ENCODE measurements around the gene WASF2. TPM values are rescaled to one million over a fixed set of nuclear protein-coding genes. Genes with fewer than 3 reads are reported as not detected.

Gene WASF2
- total RNA-seq, 1 experiment from 2014 or later, result 20.7 TPM

DNA sequence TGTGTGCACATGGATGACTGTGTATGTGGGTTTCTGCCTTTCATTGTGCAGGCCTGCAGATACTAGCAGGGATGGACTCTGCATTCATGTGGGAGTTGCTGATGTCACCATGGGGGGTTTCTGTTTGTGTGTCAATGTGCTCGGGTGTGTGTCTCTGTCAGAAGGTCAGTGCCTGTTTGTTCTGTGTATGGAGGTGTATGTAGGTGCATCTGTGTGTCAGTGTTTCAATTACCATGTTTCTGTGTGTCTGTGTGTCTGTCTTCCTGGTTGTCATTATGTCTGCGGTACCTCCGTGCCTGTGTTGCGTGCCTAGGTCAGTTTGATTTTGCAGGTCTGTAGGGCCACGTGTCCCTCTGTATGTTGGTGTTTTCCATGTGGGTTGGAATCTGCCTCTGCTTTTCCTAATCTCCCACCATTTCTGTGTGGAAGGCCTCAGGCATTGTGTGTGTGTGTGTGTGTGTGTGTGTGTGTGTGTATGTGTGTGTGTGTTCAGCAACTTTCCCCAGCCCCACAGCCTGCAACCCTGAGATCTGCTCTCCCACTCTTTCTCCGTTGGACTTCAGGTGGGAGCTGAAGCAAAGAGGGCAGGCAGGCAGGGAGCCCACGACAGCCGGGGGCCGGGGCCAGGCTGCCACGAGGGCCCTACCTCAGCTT is 36.7 kb upstream of the WASF2 start:
- no peak overlapping the region for H3K4me2 ChIP-seq (ENCODE audit: low read length)
- ChIA-PET CTCF (no interaction called here), POLR2A (ENCODE audit: unreplicated experiment) (no interaction called here)
- TF ChIP-seq EZH2phosphoT487 (IDR thresholded peaks at IDR 0.05; ENCODE audit: borderline replicate concordance, low read length), result no peak
- no peak for TF ChIP-seq EZH2 (IDR thresholded peaks at IDR 0.05; ENCODE audit: low read length, unreplicated experiment)
- TF ChIP-seq, protein P1, sequence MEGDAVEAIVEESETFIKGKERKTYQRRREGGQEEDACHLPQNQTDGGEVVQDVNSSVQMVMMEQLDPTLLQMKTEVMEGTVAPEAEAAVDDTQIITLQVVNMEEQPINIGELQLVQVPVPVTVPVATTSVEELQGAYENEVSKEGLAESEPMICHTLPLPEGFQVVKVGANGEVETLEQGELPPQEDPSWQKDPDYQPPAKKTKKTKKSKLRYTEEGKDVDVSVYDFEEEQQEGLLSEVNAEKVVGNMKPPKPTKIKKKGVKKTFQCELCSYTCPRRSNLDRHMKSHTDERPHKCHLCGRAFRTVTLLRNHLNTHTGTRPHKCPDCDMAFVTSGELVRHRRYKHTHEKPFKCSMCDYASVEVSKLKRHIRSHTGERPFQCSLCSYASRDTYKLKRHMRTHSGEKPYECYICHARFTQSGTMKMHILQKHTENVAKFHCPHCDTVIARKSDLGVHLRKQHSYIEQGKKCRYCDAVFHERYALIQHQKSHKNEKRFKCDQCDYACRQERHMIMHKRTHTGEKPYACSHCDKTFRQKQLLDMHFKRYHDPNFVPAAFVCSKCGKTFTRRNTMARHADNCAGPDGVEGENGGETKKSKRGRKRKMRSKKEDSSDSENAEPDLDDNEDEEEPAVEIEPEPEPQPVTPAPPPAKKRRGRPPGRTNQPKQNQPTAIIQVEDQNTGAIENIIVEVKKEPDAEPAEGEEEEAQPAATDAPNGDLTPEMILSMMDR (conservative IDR thresholded peaks at IDR 0.05; ENCODE audit: low read depth, low read length), result no peak
- no peaks in the 10 kb centered on the region for H4K20me1 ChIP-seq (ENCODE audit: low read length)
- intact Hi-C loops (cut with micrococcal nuclease), result no loop called here
- DNase-seq, result no peak
- H2AFZ ChIP-seq (ENCODE audit: low read length), result no peak overlapping the region
- no peak for ATAC-seq
- BruUV-seq (replicated peaks), result TSS peak; percentile 19
- H3K36me3 ChIP-seq (ENCODE audit: low read depth, low read length), result no peaks in the 10 kb centered on the region
- no peaks in the 10 kb centered on the region for H3F3A ChIP-seq (ENCODE audit: low read length, unreplicated experiment)
- no peaks in the 10 kb centered on the region for H3K79me2 ChIP-seq (ENCODE audit: low read length)
- no peaks in the 10 kb centered on the region for H3K9me2 ChIP-seq (replicated peaks; ENCODE audit: low read length)
- no peaks in the 10 kb centered on the region for H3K27me3 ChIP-seq (ENCODE audit: low read length)
- H3K4me3 ChIP-seq (ENCODE audit: low read length), result no peak overlapping the region
- H3K27ac ChIP-seq (ENCODE audit: low read length), result no peak overlapping the region
- no peaks in the 10 kb centered on the region for H3K9me3 ChIP-seq (ENCODE audit: low read length)
- peaks cover 36% of the 10 kb centered on the region for H3K4me1 ChIP-seq (ENCODE audit: insufficient read depth, low read length)
- no peak overlapping the region for H3K9ac ChIP-seq (ENCODE audit: low read length)

DNA sequence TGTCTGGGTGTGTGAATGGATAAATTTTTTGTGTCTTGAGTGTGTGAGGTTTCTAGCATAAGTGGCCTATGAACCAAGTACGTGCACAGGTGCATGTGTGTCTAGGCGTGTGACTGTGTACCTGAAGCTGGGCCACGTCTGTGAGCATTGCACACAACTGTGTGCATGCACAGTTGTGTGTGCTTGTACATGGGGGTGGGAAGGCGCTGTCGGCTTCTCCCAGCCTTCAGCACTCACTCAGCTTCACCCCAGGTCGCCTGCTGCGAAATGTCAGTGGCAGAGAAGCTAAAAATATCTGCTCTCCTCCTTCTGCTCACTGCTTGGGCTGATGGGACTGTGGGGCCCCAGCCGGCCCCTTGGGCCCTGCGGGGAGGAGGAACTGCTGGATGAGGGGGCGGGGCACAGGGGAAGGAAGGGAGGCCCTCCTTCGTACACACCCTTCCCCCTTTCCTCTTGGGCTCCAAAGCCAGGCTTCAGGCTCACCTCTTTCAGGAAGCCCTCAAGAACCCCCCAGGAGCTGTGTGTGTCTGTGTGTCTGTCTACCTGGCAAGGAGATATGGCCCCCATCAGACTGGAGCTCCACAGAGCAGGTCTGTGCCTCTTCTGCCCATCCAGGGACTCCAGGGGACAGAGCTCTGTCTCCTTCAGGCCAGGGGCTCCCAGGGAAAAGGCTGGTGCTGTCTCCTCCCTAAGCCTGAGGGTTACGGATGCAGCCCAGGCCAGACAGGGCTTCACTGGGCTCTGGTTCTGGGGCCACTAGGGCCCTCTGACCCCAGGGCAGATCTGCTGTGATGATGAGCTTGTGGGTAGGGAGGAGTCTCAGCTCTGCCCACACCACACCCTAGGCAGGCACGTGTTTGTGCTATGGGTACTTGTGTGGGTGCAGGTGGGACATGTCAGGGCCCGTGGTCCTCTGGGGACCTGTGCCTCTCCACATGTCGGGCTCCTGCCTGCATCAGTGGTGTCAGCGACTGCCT is 35.6 kb upstream of the WASF2 start:
- ChIA-PET CTCF (interaction anchor here (0.5 kb wide), 1 partner anchor 76 kb away, joined by 3 read pairs; no protein-coding TSS in a partner anchor), POLR2A (ENCODE audit: unreplicated experiment) (interaction anchor here (0.5 kb wide), 1 partner anchor 32 kb away, joined by 6 read pairs; no protein-coding TSS in a partner anchor)
- BruUV-seq (replicated peaks), result no TSS peak
- Histone ChIP-seq H4K20me1 (ENCODE audit: low read length) (no peaks in the 10 kb centered on the region), H3K27ac (ENCODE audit: low read length) (0 out of 2 replicates have a peak overlapping the region, but pooled peaks have one; percentile 8), H2AFZ (ENCODE audit: low read length) (no peak overlapping the region), H3K79me2 (ENCODE audit: low read length) (no peaks in the 10 kb centered on the region), H3K4me2 (ENCODE audit: low read length) (no peak overlapping the region), H3K4me3 (ENCODE audit: low read length) (no peak overlapping the region), H3K9me3 (ENCODE audit: low read length) (no peaks in the 10 kb centered on the region), H3K9me2 (replicated peaks; ENCODE audit: low read length) (no peaks in the 10 kb centered on the region), H3K4me1 (ENCODE audit: insufficient read depth, low read length) (peaks cover 36% of the 10 kb centered on the region), H3F3A (ENCODE audit: low read length, unreplicated experiment) (no peaks in the 10 kb centered on the region), H3K36me3 (ENCODE audit: low read depth, low read length) (no peaks in the 10 kb centered on the region), H3K27me3 (ENCODE audit: low read length) (no peaks in the 10 kb centered on the region), H3K9ac (ENCODE audit: low read length) (no peak overlapping the region)
- DNase-seq, result no peak
- intact Hi-C loops (cut with micrococcal nuclease), result no loop called here
- TF ChIP-seq, protein P1 (conservative IDR thresholded peaks at IDR 0.05; ENCODE audit: low read depth, low read length), result no peak
- no peak for ATAC-seq

Data from PC-3 (cell line).